G401 (cell line): Measurements from ENCODE around the gene SLC13A5. TPM values are rescaled to one million over a fixed set of nuclear protein-coding genes. Genes with fewer than 3 reads are reported as not detected.

Source experiments
- DNase-seq: peaks from one replicate; pipeline ENCODE4 v3.0.0-alpha.2; 2015; ENCODE audit warnings: low spot score
- in situ Hi-C: cut with HindIII; loops from 2 replicates; pipeline ENCODE4 v1.10.0; 2016; ENCODE audit warnings: low sequenced_read_pairs, mixed read lengths
- total RNA-seq: library from RNA; depleted of rRNA; stranded (reverse); fragments of >200 nt; shearing (Covaris generic); gene quantifications from 2 replicates; pipeline ENCODE4 v1.2.3, GENCODE V29; 2014

Gene SLC13A5
- total RNA-seq, 1 experiment from 2014 or later, result not detected

DNA sequence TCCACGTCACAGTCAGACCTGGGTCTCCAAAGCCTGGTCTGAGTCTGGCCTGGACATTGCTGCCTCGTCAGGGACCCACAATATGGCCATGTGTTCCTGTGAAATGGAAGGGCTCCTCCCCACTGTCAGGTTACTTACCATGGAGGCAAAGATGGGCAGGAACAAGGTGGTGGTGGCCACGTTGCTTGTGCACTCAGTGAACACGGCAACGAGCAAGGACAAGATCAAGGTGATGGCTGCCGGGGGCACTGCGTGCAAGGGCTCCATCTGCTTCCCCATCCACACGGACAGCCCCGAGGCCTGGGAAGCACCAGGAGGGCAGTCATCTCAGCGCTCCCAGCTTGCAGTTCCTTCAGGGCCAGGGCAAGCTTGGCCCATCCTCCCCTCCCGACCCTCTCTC lies 22.5 kb downstream of the SLC13A5 start:
- no peak for DNase-seq
- in situ Hi-C loops, result no loop called here

- in situ Hi-C loops, result no loop called here
- no peak for DNase-seq
Observed at GRCh38 chr17:6688944-6689343, 24.2 kb downstream of the SLC13A5 start.

- DNase-seq, result no peak
- in situ Hi-C loops, result no loop called here
Observed at GRCh38 chr17:6686026-6686425, 27.1 kb downstream of the SLC13A5 start.

GRCh38 chr17:6684881-6685767 lies 28.0 kb downstream of the SLC13A5 start:
- DNase-seq, result no peak
- in situ Hi-C loops, result no loop called here

- DNase-seq, result no peak
- in situ Hi-C loops, result no loop called here
Observed at GRCh38 chr17:6684460-6684783, 28.7 kb downstream of the SLC13A5 start.

DNA sequence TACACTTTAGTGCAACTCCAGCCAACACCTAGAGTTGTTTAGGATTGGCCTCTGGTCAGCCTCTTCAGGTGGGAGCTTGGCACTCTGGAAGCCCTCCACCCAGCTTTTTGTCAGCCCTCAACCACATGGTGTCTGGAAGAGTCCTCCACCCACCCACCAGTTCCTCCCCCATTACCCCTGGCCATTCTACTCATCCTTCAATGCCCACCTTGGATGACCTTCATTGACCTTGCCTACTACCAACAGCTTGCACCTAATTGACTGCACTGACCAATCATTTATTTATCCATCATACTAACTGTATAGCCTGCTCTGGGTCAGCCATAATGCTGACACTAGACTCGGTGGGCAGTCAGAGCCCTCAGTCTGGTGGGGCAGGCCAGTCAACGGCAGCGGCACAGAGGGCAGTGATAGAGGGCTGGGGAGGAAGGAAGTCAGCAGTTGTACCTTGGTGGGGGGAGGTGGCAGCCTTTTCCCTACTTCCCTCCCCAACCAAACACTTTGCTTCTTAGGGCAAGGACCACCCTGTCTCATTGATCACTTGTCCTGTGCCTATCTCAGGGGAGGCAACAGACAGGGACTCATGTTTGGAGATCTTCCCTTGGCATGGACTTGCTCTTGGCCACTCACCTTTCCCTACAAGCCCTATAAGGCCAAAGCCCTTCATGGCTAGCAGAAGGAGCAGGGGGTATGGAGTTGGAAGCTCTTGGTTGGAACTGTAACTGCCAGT lies 29.3 kb downstream of the SLC13A5 start:
- DNase-seq, result no peak
- in situ Hi-C loops, result no loop called here

DNA sequence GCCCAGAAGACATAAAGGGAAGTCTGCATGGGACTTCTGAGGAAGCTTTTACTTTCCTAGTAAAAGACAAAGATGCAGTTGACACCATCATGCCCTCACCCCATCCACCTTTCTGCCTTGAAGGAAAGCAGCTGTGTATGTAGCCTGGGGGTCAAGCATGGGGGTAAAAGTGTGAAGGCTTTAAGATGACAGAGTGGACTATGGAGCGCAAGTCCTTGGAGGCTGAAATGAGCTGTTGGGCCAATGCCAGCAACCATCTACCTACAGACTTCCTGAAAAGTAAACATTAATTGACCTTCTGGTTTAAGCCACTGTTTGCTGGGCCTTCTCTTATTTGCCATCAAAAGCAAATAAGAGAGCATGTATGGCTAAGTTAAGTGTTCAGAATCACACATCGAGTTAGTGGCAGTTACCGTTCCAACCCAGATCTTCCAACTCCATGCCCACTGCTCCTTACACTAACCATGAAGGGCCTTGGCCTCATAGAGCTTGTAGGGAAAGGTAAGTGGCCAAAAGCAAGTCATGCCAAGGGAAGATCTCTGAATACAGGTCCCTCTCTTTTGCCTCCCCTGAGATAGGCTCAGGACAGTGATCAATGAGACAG lies 30.0 kb downstream of the SLC13A5 start:
- DNase-seq, result no peak
- in situ Hi-C loops, result no loop called here

GRCh38 chr17:6682339-6682738 lies 30.8 kb downstream of the SLC13A5 start:
- in situ Hi-C loops, result no loop called here
- no peak for DNase-seq

GRCh38 chr17:6681671-6682070 lies 31.5 kb downstream of the SLC13A5 start:
- in situ Hi-C loops, result no loop called here
- no peak for DNase-seq

GRCh38 chr17:6681176-6681575 lies 32.0 kb downstream of the SLC13A5 start:
- DNase-seq, result no peak
- in situ Hi-C loops, result no loop called here

- DNase-seq, result no peak
- in situ Hi-C loops, result no loop called here
Observed at GRCh38 chr17:6679241-6679640, 33.9 kb downstream of the SLC13A5 start.

GRCh38 chr17:6677946-6678345 lies 35.2 kb downstream of the SLC13A5 start:
- no peak for DNase-seq
- in situ Hi-C loops, result no loop called here

GRCh38 chr17:6677158-6677831 lies 35.9 kb downstream of the SLC13A5 start:
- in situ Hi-C loops, result no loop called here
- DNase-seq, result no peak

- in situ Hi-C loops, result no loop called here
- DNase-seq, result no peak
Observed at GRCh38 chr17:6676802-6677157, 36.4 kb downstream of the SLC13A5 start.

DNA sequence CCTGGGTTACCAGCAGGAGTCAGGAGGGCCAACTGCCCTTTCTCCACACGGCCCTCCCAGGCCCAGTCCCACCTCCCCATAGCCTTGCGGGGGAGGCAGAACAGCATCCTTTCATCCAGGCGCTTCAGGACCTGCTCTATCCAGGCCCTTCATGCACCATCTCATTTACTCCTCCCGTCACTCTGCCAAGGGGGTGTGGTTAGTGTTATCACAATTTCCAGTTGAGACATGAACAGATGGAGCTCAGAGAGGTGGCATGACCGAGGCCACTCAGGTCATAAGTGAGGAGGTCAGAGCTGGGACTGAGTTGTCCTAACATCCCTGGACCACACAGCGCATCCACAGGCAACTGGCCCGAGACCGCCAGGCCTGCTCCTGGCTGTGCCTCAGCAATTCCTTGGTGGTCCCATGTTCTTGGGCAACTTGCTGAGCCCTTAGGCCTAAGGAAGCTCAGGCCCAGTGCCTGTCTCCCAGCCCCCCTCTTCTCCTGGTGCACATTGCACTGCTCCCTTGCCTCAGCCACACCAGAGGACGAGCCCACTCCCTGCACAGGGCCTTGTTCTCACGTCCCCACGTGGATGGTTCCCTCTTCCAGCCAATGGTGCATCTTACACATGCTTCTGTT lies 37.9 kb downstream of the SLC13A5 start:
- no peak for DNase-seq
- in situ Hi-C loops, result no loop called here

DNA sequence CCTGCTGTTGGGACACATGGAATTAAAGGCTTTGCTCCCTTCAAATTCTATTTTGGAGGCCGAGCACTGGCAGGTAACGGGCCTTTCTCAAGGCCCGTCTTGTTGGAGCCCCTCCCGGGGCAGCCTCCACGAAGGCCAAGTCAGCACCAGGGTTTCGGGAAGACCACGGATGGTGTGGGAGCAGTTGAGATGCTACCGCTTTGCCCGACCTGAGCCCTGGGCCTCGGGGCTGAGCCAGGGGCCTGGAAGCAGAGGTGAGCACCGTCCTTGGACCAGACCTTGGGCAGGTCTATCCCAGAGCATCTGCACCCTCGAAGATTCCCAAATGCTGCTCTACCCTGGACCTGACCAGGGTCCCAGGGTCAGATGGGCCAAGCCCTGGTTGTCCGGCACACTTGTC lies 38.6 kb downstream of the SLC13A5 start:
- no peak for DNase-seq
- in situ Hi-C loops, result no loop called here

DNA sequence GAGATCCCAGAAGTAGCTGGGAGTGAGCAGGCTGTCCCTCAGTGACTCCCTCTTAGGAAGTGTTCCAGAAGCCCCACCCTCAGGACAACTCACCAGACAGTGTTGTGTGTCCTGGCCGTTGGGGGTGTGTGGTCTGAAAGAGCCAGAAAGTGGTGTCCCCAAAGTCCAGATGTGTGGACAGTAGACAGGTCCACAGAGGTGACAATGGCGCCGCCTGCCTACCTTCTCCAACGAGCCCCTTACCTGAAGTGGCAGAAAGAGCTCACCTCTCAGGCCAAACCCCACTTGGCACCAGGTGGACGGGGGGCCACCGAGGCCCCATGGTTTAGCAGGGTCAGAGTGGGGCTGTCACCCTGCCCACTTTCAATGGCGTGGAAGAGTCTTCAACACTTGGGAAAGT lies 41.7 kb downstream of the SLC13A5 start:
- in situ Hi-C loops, result no loop called here
- no peak for DNase-seq

DNA sequence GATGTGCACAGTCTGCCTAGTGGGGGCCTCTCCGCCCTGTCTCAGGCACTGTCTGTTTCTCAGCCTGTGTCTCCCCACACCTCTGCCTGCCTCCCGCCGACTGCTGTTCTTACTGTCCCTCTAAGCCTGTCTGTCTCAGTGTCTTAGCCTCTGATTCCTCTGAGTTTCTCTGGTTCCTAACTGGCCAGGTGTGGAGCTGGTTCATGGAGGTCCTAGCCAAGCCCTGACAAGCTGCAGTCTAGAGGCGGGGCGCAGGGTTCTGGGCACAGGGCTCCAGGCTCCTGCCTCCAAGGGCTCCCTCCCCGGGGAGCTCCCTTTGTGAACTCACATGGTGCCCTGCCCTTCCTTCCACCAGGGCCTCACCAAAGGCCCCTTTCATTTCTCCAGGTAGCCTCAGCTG lies 42.2 kb downstream of the SLC13A5 start:
- DNase-seq, result no peak
- in situ Hi-C loops, result no loop called here

GRCh38 chr17:6670571-6670970 lies 42.6 kb downstream of the SLC13A5 start:
- in situ Hi-C loops, result no loop called here

More at GRCh38 chr17:6670571-6670970, 42.6 kb downstream of the SLC13A5 start:
- DNase-seq, result no peak
